NCI-H2107 (cell line): ENCODE results near the gene ZDHHC6.
"Not testable (repeated sequence)": the region's sequence is repeated elsewhere in the genome, so short reads cannot be mapped to it uniquely, and the experiment has no call there.

Experiments used
- DNase-seq: peaks from one replicate; lab custom pipeline; 2025; lab: John Stamatoyannopoulos, UW

The ZDHHC6 gene

GRCh38 chr10:112446855-112447619 is at the start of gene ZDHHC6, which contains the start of gene VTI1A:
Gene ZDHHC6 (minus strand): TSS chr10:112446914. CDS start chr10:112445436, 1,478 bp downstream.
Gene VTI1A (plus strand): TSS chr10:112447215. CDS start chr10:112447374, 159 bp downstream.
- peak; percentile 17 for DNase-seq

GRCh38 chr10:112492736-112493135 is 46.0 kb upstream of the ZDHHC6 start:
- no peak for DNase-seq

GRCh38 chr10:112491144-112491543 is 44.4 kb upstream of the ZDHHC6 start:
- DNase-seq = no peak

GRCh38 chr10:112490545-112490944 is 43.8 kb upstream of the ZDHHC6 start:
- peak; percentile 48 for DNase-seq

- no peak for DNase-seq
These were observed 41.2 kb upstream of the ZDHHC6 start for GRCh38 chr10:112487964-112488363.

- no peak for DNase-seq
These were observed 37.7 kb upstream of the ZDHHC6 start for GRCh38 chr10:112484399-112484798.

GRCh38 chr10:112481602-112482001 is 34.9 kb upstream of the ZDHHC6 start:
- no peak for DNase-seq

- DNase-seq = no peak
These were observed 29.0 kb upstream of the ZDHHC6 start for GRCh38 chr10:112475575-112476218.

GRCh38 chr10:112471878-112472487 is 25.3 kb upstream of the ZDHHC6 start:
- peak; percentile 0 for DNase-seq

GRCh38 chr10:112467541-112468075 is 20.9 kb upstream of the ZDHHC6 start:
- no peak for DNase-seq

- DNase-seq = no peak
These were observed 20.1 kb upstream of the ZDHHC6 start for GRCh38 chr10:112466802-112467201.

GRCh38 chr10:112465299-112465883 is 18.7 kb upstream of the ZDHHC6 start:
- no peak for DNase-seq

- not testable (repeated sequence) for DNase-seq
These were observed 17.4 kb upstream of the ZDHHC6 start for GRCh38 chr10:112464074-112464473.

GRCh38 chr10:112461029-112461887 is 14.5 kb upstream of the ZDHHC6 start:
- DNase-seq = no peak

GRCh38 chr10:112460366-112460765 is 13.7 kb upstream of the ZDHHC6 start:
- DNase-seq = no peak

- no peak for DNase-seq
These were observed 9.8 kb upstream of the ZDHHC6 start for GRCh38 chr10:112456533-112456932.

- no peak for DNase-seq
These were observed 8.4 kb upstream of the ZDHHC6 start for GRCh38 chr10:112454910-112455779.

- DNase-seq = no peak
These were observed 2.2 kb upstream of the ZDHHC6 start for GRCh38 chr10:112448888-112449287.

GRCh38 chr10:112447620-112447928 is 860 bp upstream of the ZDHHC6 start:
- DNase-seq = no peak

- no peak for DNase-seq
These were observed 459 bp downstream of the ZDHHC6 start for GRCh38 chr10:112446055-112446854.
